H1 (cell line): ENCODE results near the gene TANC1. TPM values are rescaled to one million over a fixed set of nuclear protein-coding genes. Genes with fewer than 3 reads are reported as not detected.

Experiments used
- BACH1 ChIP-seq: IDR thresholded peaks from 2 replicates; pipeline ENCODE4 v1.6.1; 2012; ENCODE audit warnings: low read length, improper control_type of control experiment
- CEBPB ChIP-seq: IDR thresholded peaks from 2 replicates; pipeline ENCODE4 v1.6.1; 2012; ENCODE audit warnings: low read depth, low read length
- CREB1 ChIP-seq: IDR thresholded peaks from 2 replicates; pipeline ENCODE4 v1.6.1; 2012; ENCODE audit warnings: inconsistent platforms
- CTBP2 ChIP-seq: IDR thresholded peaks from 2 replicates; pipeline ENCODE4 v1.7.0; 2011; ENCODE audit warnings: borderline replicate concordance, mild to moderate bottlenecking, moderate library complexity, mixed read lengths, low read length; ENCODE audit not compliant: insufficient read depth, insufficient read length
- TAF7 ChIP-seq: optimal IDR thresholded peaks from 2 replicates; pipeline ENCODE3; 2011; ENCODE audit warnings: low read depth, mild to moderate bottlenecking, inconsistent platforms, low read length, moderate library complexity, borderline replicate concordance
- polyA plus RNA-seq, 7 experiments: library from polyadenylated mRNA; depleted of rRNA in 3 of 7; stranded (reverse) in 5 of 7; unstranded in 2 of 7; fragments of >200 nt in 5 of 7; fragments of 200-250 nt in 2 of 7; gene quantifications; 1 replicate in 5 of 7; 2 replicates in 1 of 7; 4 replicates in 1 of 7; pipeline versions ENCODE4 v1.2.1 to v1.2.3, GENCODE V29; 2011 to 2013; ENCODE audit warnings: missing spikeins in 2 of 7, mixed read lengths in 2 of 7
- total RNA-seq: library from RNA; stranded (reverse); fragmentation: NEBNext Ultra II Directional; extraction: Animal tissue kit (Norgen Biotek cat#: 25700); gene quantifications from 2 replicates; pipeline ENCODE4 v1.2.1, GENCODE V29; 2021

Gene TANC1
- total and polyA plus RNA-seq, 2 of the 8 experiments (the other 6 are each of a cell fraction or from before 2014, with no cell fraction given), result 4.1 to 7.6 TPM

DNA sequence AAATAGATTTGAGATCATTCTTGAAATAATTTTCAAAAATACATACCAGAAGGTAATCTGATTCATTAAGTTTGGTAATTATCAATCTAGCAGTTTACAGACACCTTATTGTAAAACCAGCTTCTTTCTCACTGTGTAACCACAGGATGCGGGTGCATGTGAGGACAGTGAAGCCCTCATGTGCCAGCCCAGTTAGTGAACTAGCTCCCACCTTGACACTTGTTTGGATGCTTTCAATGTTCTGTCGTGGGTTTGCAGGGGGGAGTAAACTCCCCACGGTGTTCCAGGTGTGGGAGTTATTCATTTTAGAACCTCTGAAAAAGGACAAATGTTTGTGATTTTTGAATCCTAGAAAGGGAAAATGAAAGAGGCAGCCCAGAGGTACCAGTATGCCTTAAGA lies 259.0 kb downstream of the TANC1 start (continued):
- TF ChIP-seq CEBPB (no peak), BACH1 (no peak), TAF7 (no peak), CTBP2 (no peak), CREB1 (no peak)
